HG02973 (cell line): ENCODE results near the gene TSTD1.
"Not testable (repeated sequence)": the region's sequence is repeated elsewhere in the genome, so short reads cannot be mapped to it uniquely, and the experiment has no call there.

Source experiments
- ATAC-seq: cut with Tn5 transposase; IDR thresholded peaks from one replicate; pipeline ENCODE4 v1.9.1; 2021; ENCODE audit warnings: moderate library complexity; ENCODE audit not compliant: unreplicated experiment

Gene TSTD1

DNA sequence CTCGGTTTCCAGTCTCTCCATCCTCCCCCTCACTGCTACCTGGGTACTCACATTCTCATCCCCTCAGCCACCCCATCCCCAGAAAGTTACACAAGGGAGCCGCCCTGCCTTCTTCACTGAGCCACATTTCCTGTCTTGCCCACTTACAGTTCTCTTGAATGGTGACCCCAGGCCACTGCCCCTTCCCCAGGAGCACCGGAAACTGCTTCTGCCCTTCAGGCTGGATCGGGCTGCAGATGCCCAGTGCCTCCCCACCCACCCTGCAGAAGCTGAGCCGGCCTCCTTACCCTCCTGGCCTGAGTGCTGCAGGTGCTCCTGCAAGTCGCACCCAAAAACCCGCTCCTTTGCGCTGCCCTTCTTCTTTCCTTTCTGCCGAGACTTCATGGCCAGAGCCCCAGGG is 30.5 kb upstream of the TSTD1 start:
- no peak for ATAC-seq

DNA sequence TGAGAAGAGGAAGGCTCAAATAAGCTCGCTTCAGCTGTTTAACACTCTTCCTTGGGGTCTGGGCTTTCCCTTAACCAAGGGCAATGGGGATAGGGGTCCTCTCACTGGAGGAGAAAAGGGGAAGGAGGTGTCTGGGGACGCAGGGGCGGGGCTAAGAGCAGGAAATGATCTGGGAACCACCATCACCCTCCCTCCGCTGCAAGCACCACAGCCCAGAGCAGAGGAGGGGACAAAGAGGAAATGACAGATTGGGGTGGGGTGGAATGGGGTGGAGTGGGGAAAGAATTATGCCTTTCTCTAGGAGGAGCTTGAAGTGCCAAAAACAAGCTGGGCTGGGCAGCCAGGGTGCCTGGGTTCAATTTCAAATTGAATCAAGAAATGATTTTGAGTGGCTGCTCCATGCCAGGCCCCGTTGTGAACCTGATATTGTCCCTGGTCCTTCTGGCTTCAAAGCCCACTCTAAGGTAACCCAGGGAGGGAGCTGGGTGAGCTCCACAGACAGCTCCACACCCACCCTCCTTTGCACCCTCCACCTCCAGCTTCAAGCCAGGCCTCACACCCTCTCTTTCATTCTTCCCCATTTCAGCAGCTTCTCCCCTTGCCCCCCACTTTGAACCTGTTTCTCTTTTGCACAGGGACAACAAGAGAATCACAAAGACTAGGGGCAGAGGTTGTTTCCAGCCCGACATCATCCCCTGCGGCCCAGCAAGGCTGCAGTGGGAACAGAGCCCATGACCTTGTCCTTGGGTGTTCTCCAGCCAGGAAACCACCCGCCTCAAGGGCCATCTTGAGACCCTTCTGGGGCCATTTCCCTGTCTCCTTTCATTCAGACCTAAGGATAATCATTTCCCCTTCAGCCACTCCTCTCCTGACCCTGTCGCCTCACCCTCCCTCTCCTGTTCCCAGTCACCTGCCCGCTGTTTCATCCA is 29.8 kb upstream of the TSTD1 start:
- peak; percentile 49 for ATAC-seq

DNA sequence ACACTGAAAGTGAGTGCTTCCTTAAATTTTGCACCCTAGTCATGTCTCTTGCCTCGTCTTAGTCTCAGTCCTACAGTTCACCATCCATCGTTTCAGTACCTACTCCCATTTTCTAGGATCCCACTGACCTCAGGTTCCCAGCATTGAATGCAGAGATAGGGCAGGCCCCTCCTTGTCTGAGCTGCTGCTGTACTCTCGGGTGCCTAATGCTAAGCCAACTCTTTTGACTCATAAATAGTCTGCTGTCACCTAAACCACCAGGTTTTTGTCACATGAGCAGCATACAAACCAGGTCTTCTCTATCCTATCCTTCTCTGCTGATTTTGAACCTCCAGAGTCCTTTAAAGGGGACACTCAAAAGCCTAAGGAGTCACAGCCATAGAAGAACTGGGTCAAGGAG is 27.9 kb upstream of the TSTD1 start:
- ATAC-seq = no peak

DNA sequence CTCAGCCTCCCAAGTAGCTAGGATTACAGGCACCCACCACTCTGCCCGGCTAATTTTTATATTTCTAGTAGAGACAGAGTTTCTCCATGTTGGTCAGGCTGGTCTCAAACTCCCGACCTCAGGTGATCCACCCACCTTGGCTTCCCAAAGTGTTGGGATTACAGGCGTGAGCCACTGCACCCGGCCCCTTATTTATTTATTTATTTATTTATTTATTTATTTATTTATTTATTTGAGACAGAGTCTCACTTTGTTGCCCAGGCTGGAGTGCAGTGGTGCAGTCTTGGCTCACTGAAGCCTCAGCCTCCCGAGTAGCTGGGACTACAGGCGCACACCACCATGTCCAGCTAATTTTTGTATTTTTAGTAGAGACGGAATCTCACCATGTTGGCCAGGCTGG is 26.9 kb upstream of the TSTD1 start:
- not testable (repeated sequence) for ATAC-seq

DNA sequence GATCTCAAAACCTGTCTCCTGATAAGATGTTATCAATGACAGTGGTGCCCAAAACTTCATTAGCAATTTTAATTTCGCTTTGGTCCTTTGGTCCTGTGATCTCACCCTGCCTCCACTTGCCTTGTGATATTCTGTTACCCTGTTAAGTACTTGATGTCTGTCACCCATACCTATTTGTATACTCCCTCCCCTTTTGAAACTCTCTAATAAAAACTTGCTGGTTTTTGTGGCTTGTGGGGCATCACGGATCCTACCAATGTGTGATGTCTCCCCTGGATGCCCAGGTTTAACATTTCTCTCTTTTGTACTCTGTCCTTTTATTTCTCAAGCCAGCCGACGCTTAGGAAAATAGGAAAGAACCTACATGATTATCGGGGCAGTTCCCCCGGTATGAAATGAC is 25.2 kb upstream of the TSTD1 start:
- not testable (repeated sequence) for ATAC-seq

DNA sequence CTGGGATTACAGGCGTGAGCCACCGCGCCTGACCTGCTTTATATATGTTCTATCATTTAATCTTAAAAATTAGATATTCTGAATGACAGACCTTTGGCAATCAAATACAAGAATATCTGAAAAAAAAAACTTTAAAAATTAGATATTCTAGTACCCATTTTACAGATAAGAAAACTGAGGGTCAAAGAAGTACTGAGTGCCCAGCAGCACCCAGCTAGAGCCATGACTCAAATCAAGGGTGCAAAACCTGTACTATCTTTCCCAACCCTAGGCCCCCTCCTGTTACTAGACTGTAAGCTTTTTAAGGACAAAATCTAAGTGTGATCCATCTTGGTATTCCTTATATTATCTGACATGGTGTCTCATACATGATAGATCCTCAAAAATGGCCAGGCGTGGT is 22.7 kb upstream of the TSTD1 start:
- ATAC-seq = no peak

DNA sequence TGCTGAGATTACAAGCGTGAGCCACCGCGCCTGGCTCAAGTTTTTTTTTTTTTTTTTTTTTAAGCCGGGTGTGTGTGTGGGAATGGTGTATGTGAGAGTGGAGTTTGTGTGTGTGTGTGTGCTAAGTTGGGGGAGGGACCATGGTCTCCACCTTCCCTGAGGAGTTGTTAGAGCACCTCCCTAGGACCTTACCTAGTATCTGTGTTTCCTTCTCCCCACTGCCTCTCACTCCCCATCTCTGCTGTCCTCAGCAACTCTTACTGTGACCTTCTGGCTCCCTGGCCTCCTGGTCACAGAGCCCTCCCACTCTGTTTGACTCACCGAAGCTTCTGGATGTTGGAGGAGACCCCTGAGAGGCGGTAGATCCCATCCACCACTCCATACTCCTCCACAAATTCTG is 20.5 kb upstream of the TSTD1 start:
- ATAC-seq = no peak

DNA sequence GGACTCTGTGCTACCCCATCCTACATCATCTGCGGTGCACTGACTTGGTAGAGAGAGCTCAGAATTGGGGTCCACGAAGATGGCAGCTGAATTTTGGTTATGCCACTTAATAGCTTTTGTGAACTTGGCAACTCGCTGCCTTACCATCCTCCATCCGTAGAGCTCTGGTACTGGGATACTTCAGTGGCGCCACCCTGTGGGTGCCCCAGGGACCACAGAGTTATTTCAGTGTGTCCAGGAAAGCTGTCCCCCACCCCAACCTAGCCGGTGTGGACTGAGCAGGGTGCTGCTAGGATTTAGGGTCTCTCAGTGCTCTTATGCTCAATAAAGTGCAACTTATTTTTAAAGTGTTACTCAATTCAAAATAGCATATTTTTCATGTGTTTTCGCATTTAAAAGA is 16.0 kb upstream of the TSTD1 start:
- no peak for ATAC-seq

DNA sequence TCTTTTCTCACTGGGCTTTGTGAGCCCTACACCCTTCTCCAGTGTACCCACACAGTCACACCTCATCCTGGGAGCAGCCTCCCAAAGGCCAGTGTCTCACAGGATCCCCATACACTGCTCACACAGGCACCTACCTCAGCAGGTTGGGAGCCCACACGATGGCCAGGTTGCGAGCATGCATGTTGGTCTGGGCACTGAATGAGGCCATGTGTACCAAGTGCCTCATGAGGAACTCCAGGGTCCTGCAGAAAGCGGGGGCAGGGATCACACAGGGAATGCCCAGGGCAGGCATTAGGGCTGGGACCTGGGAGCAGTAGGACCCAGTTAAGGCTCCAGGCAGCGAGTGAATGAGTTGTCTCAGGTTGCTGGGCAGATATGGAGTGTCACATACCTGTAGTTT is 15.5 kb upstream of the TSTD1 start:
- no peak for ATAC-seq

DNA sequence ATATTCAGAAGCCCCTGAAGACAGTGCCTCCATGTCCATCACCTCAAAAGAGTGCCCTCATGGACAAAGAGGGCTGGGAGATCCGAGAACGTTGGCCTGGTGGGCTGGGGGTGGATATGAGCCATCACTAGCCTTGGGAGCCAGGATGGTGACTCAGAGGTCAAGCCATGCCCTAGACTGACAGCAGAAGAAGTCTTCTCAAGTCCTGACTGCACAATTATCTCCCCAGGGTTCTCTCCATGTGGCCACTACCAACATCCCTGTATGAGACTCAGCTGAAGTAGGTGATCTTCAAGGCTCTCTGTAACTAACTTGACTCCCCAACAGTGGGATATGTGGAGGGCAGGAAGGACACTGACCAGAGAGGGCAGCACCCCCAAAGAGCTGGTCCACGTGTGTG is 14.1 kb upstream of the TSTD1 start:
- ATAC-seq = no peak

DNA sequence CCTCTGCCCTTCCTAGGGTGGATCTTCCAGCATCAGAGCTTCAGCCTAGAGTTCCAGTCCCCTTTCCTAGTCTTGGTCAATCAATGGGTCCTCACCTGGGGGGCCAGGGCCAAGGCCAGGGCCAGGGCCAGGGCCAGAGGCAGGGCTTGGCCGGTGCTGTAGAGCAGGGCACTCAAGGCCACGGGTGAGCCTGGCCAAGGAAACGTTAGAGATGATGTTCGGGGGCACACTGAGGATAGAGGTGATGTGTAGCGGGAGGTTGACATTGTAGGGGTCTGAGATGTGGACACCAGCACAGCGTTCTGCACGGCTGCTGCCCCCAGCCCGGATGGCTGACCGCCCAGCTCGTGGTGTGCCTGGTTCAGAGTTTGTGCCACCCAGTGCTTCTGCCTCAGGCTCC is 12.5 kb upstream of the TSTD1 start:
- ATAC-seq = no peak

DNA sequence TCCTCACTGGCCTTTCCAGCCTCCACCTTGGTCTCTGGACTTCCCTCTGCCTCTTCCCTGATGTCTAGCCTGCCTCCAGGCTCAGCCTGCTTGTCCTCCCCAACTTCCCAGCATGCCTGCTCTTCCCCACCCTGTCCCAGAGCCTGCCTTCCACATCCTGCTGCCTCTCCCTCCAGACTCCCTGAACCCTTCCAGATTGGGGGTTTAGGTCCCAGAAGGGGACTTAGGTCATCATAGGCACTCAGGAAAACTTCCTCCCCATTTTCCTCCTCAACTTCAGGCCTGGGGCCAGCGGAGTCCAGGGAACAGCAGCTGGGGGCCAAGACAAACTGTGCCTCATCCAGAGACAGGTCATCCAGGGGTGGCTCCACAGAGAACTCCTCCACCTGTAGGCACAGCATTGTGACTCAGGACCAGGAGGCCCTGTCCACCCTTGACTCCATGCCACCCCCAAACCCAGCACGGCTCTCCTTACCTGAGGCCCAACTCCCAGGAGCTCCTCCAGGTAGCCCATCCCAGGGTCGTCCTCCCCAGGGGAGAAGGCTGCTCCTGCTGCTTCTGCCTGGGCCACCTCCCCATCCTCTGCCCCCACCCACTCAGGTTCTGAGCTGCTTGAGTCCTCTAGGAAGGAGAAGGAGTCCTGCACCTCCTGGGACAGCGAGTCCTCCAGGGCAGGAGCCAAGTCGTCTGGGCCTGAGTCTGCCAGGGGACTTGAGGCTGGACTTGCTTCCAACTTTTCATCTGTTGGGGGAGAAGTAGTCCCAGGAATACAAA is 10.4 kb upstream of the TSTD1 start:
- no peak for ATAC-seq

DNA sequence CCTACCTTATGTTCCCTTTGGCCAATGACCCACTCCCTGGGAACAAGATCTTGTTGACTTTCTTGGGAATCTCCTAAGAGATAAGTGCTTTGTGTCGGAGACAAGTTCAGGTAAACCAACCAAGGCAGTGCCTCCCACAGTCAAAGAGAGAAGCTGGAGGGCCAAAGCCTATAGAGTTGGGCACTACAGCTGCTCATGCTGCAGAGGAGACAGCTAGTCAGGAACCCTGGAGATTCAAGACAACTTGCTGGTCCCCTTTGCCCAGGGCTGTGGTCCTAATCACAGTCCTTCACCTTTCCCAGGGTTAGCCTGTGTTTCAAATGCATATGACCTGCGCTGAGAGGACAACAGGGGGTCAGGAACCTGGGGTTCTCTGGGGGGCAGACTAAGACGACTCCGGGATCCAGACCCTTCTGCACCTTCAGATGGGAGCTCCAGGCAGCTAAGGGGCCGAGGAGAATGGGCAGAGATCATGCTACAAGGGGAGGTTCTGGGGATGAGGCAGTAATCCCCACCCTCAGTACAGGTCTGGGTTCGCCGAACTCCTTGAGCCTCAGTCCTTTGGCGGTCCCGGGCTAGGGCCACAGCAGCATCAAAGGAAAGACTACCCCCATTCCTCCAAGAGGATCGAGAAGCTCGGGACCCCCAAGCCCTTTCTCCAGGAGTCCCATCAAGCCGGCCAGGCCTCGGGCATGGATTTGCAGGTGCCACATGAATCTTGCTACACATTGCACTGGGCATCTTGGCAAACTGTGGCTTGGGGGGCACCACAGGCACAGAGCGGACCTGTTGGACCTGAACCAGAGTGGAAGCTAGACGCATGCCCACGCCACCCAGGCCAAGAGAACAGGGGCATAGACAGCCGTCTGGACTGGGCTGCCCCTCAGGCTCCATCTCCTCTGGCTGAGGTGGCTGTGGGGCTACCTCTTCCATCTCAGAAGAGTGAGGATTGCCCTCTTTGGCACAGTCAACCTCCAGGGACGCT is 9.0 kb upstream of the TSTD1 start:
- ATAC-seq = no peak

DNA sequence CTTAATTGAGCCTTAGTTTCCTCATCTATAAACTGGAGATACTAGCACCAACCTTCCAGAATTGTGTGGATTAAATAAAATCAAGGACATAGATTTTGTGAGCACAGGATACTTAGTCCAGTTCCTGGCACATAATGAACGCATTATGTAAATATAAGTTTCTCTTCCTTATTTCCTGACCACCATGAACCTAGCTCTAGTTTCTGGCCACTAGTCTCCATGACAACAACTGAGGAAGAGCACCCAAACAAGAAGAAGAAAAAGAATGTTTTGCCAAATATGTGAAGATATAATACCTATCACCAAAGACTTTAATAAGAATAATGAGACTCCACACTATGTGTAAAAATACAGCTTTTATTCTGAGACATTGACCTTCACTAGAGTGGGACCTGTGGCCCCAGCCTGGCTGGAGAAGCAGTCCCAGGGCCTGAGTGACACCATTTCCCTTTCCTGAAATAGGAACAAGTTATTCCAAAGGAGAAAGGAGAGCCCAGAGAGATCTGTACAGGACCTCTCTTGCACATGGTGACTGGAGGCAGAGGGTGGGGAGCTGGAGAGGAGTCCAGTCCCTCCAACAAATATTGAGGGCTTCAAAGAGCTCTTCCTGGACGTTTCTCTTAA is 8.0 kb upstream of the TSTD1 start:
- peak; percentile 39 for ATAC-seq

DNA sequence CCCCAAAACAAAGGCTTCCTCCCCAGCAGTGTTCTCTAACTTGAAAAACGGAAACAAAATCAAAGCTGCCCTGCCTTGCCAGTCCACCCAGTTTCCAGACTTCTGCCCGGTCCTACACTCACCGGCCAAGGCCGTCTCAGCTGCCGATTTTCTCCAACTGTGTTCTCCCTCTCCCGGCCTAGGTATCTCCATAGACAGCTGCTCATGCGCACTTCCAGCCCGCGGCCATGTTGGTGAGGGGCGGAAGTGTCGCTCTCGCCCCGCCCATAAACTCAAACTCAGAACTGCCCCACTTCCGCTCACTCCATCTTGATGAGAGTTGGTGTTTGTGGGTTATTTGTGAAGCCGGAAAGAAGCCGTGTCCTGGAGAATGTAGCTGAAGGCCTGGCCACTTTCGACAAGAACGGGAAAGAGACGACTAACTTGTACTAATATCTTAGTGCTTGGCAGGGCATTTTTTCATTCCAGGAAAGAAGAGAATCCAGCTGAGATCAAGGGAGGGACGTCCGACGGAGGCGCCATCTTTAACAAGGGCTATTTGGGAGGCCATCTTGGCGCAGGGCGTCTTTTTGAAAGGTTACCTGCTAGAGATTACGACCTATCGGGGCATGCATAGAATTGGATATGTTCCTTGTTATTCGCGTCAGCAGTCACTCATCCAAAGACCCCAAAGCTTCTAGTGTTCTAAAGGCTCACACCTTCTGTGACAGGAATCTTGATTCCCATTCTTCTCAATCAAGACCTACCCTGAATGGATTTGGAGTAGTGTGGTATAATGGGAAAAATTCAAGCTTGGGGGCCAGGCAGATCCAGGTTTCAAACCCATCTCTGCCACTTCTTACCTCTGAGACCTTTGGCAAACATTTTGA is 7.2 kb upstream of the TSTD1 start, which contains the start of gene USF1:
Gene USF1, minus strand, starts transcription at position 242 of the 869 bp plus-strand sequence. CDS start 2,702 bp downstream, outside the sequence.
- peak; percentile 45 for ATAC-seq

DNA sequence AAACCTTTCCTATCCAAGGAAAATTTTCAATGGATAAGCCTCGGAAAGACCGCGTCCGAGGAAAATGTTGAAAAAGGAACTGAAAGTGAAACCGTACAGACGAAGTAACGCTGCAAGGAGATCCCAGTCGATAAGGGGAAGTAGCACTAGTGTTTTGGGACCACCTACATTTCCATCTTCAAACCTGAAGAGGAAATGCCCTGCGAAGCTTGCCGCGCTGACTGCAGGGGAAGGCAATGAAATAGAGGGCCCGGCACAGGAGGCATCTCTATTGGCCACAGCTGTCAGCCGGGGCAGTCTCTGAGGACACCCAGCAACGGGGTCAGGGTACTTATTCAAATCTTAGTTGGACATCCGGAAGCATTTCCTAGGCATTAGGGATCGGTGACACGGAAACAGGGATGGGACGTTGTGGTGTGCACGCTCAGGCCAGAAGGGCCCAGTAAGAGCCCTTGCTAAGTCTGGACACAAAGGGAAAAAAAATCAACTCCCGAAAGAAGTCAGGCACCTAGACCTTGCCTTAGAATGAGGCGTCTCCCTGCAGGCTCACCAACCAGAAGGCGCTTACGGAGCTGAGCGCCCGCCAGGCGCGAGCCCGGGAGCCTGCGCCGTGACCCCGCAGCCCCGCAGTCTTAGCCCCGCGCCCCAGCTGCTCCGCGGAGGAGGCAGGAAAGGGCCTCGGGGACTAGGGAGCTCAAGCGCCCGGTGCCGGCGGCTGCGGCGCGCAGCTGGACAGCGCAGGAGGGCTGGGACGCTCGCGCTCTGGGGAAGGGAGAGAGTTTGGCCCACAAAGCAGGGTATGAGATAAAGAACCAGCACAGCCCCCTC is 6.4 kb upstream of the TSTD1 start:
- ATAC-seq = peak; percentile 37

DNA sequence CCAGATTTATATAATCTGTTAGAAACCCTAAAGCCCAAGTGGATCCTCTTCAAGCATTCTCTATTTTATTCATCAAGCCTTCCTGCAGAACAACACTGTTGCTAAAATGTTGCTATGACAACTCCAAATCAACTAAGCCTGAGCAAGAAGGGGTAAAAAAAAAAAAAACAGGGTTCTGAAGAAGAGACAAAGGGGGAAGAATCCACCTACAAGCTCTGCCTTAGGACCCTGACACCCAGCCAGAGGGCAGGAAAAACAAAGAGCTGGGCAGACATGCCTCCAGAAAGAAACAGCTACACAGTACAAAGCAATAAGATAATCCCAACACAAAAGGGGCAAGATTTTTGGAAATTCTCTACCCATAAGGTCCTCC is 5.8 kb upstream of the TSTD1 start:
- no peak for ATAC-seq

DNA sequence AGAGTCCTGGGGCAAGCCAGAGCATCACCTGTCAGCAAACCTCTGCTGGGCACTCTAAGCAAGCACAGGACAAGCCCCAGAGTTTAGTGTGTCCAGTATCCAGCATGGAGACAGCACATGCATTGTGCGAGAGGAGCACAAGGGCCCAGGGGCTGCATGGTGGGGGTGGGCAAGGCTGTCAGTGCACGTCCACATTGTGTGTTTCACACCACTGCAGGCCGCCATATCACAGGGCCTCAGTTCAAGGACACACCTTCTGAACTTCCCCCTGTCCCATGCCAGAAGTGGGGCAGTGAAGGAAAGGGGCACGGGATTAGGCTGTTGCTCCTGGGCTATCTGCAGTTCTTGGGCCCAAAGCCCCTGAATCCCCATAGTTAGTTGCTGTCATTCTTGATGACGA is 782 bp upstream of the TSTD1 start:
- no peak for ATAC-seq

DNA sequence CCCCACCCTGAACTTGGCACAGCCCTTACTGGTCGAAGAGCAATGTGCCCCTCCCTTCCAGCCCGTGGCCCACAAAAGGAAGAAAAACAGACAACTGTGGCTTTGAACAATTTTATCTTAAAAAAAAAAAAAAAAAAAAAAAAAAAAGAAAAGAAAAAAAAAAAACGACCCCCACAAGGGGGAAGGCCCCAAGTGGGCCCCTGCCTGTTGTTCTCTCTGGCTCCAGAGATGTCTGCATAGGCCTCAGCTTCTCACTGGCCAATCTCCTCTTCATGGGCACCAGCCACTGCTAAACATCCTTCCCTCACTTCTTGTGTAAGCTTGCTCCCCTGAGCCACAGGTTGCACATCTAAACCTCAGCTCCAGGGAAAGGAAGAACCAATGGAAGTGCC is 386 bp upstream of the TSTD1 start:
- ATAC-seq = no peak
